ENCODE results near the gene CPTP. TPM values are rescaled to one million over a fixed set of nuclear protein-coding genes. Genes with fewer than 3 reads are reported as not detected.
A peak's percentile ranks its signal among the peaks of the same experiment; 100 is the strongest.

CPTP gene
- total and polyA plus RNA-seq, 2 of the 13 experiments (the other 11 are each of a cell fraction or from before 2014, with no cell fraction given): 5.5 to 9.3 TPM

DNA sequence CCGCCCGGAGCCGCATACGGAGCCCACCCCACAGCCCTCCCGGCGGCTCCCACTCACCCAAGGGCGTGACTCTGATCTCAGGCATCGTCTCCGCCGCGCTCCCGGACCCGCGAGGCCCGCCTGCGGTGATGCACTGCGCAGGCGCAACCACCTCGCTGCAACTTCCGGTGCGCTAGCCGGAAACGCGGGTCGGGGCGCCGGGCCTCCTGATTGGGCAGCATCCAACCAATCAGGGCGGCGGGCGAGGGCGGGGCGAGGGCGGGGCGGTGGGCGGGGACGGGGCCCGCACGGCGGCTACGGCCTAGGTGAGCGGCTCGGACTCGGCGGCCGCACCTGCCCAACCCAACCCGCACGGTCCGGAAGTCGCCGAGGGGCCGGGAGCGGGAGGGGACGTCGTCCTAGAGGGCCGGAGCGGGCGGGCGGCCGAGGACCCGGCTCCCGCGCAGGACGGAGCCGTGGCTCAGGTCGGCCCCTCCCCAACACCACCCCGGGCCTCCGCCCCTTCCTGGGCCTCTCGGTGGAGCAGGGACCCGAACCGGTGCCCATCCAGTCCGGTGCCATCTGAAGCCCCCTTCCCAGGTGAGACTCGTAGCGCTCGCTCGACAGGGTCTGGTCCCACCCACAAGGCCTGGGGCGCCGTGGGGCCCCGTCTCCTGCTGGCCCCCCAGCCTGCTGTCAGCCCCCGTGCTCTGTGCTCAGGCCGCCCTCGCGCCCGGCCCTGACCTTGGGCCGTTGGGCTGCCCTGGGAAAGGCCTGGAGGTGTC, at the start of gene CPTP, which contains the start of gene INTS11 (continued):
- TF ChIP-seq, protein P1, sequence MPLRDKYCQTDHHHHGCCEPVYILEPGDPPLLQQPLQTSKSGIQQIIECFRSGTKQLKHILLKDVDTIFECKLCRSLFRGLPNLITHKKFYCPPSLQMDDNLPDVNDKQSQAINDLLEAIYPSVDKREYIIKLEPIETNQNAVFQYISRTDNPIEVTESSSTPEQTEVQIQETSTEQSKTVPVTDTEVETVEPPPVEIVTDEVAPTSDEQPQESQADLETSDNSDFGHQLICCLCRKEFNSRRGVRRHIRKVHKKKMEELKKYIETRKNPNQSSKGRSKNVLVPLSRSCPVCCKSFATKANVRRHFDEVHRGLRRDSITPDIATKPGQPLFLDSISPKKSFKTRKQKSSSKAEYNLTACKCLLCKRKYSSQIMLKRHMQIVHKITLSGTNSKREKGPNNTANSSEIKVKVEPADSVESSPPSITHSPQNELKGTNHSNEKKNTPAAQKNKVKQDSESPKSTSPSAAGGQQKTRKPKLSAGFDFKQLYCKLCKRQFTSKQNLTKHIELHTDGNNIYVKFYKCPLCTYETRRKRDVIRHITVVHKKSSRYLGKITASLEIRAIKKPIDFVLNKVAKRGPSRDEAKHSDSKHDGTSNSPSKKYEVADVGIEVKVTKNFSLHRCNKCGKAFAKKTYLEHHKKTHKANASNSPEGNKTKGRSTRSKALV (CRISPR knock-in tag; IDR thresholded peaks at IDR 0.05): peak; percentile 33; the same call in 1 of the 2 replicates
- TF ChIP-seq HOMEZ (CRISPR knock-in tag; IDR thresholded peaks at IDR 0.05; ENCODE audit: low read depth): no peak
- TF ChIP-seq ZNF546 (CRISPR knock-in tag; conservative IDR thresholded peaks at IDR 0.05): no peak; the same call in 1 of the 2 replicates
- TF ChIP-seq RFX3 (CRISPR knock-in tag; IDR thresholded peaks at IDR 0.05): no peak
- TF ChIP-seq, protein P2, sequence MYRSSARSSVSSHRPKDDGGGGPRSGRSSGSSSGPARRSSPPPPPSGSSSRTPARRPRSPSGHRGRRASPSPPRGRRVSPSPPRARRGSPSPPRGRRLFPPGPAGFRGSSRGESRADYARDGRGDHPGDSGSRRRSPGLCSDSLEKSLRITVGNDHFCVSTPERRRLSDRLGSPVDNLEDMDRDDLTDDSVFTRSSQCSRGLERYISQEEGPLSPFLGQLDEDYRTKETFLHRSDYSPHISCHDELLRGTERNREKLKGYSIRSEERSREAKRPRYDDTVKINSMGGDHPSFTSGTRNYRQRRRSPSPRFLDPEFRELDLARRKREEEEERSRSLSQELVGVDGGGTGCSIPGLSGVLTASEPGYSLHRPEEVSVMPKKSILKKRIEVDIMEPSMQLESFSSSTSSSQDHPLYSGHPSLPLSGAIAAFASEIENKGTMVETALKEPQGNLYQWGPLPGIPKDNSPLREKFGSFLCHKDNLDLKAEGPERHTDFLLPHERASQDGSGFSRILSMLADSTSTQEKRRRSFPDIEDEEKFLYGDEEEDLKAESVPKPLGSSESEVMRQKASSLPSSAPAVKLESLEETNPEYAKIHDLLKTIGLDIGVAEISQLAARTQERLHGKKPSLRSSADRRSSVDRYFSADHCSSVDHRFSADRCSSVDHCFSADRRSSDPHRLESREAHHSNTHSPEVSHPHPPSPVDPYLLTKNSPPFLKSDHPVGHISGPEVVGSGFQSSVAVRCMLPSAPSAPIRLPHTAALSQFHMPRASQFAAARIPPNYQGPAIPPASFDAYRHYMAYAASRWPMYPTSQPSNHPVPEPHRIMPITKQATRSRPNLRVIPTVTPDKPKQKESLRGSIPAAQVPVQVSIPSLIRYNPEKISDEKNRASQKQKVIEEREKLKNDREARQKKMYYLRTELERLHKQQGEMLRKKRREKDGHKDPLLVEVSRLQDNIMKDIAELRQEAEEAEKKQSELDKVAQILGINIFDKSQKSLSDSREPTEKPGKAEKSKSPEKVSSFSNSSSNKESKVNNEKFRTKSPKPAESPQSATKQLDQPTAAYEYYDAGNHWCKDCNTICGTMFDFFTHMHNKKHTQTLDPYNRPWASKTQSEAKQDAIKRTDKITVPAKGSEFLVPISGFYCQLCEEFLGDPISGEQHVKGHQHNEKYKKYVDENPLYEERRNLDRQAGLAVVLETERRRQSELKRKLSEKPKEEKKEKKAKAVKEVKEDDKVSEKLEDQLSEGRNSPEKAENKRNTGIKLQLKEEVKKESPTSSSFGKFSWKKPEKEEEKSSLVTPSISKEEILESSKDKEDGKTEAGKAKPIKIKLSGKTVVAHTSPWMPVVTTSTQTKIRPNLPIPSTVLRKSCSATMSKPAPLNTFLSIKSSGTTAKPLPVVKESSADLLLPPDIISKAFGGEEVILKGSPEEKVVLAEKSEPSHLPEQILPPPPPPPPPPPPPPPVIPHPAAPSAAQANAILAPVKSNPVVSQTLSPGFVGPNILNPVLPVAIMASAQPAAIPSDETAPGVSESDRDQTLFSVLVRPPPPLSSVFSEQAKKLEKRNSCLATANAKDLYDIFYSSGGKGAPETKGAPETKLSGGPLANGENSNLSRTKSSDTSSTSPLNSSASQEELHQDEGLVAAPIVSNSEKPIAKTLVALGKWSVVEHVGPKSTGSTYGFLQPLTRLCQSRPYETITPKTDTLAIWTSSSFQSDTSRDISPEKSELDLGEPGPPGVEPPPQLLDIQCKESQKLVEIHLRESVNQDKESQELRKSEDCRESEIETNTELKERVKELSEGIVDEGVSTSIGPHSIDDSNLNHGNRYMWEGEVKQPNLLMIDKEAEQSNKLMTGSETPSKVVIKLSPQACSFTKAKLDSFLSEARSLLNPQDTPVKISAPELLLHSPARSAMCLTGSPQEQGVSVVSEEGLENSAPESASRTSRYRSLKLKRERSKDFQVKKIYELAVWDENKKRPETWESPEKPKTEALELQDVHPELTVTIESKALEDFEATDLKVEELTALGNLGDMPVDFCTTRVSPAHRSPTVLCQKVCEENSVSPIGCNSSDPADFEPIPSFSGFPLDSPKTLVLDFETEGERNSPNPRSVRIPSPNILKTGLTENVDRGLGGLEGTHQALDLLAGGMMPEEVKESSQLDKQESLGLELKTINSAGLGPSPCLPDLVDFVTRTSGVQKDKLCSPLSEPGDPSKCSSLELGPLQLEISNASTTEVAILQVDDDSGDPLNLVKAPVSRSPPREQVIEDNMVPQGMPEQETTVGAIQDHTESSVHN (CRISPR knock-in tag; IDR thresholded peaks at IDR 0.05): peak; percentile 87; the same call in 1 of the 2 replicates
- TF ChIP-seq, protein P3, sequence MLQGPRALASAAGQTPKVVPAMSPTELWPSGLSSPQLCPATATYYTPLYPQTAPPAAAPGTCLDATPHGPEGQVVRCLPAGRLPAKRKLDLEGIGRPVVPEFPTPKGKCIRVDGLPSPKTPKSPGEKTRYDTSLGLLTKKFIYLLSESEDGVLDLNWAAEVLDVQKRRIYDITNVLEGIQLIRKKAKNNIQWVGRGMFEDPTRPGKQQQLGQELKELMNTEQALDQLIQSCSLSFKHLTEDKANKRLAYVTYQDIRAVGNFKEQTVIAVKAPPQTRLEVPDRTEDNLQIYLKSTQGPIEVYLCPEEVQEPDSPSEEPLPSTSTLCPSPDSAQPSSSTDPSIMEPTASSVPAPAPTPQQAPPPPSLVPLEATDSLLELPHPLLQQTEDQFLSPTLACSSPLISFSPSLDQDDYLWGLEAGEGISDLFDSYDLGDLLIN (CRISPR knock-in tag; IDR thresholded peaks at IDR 0.05; ENCODE audit: borderline replicate concordance): peak; percentile 32; the same call in 1 of the 2 replicates
- TF ChIP-seq ZBTB8A (CRISPR knock-in tag; IDR thresholded peaks at IDR 0.05; ENCODE audit: borderline replicate concordance, low read depth): no peak
- TF ChIP-seq ASH2L (IDR thresholded peaks at IDR 0.05; ENCODE audit: insufficient read length, low read depth, low read length): peak; percentile 39
